ENCODE results near the gene MICB.

GRCh38 chr6:31452859-31453258 lies 45.1 kb upstream of the MICB start:
- no peak for TF ChIP-seq KLF16 (tag by site-specific recombination; IDR thresholded peaks at IDR 0.05)
- no peak for TF ChIP-seq CTCF (tag by site-specific recombination; IDR thresholded peaks at IDR 0.05)
- TF ChIP-seq KLF9 (tag by site-specific recombination; IDR thresholded peaks at IDR 0.05; ENCODE audit: low read depth), result no peak
- no peak for TF ChIP-seq BCL6B (tag by site-specific recombination; IDR thresholded peaks at IDR 0.05)
